NCI-H146 treated with DMSO at 0.1 percent for 48 hours (cell line): ENCODE data around the gene SPRED2.
"Not testable (repeated sequence)": the region's sequence is repeated elsewhere in the genome, so short reads cannot be mapped to it uniquely, and the experiment has no call there.

Experiments used
- DNase-seq: peaks from one replicate; lab custom pipeline; 2025; ENCODE audit not compliant: unreplicated experiment; lab: John Stamatoyannopoulos, UW

SPRED2 gene

GRCh38 chr2:65349863-65350262 lies 82.5 kb downstream of the SPRED2 start:
- DNase-seq = peak; percentile 9

DNA sequence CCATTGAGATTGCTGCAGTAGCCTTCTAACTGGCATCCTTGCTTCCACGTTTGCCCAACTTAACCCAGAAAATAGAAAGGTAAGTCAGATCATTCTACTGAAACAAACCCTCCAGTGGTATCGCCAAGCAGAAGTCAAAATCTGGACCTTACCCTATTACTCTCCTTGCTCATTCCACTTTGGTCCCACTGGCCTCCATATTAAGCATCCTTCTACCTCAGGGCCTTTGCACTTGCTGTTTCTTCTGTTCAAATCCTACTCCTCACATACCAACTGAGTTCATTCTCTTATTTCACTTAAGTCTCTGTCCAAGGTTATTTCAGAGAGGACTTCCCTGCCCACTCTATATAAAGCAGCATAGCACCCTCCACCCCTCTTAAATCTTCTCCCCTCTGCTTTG lies 84.5 kb downstream of the SPRED2 start:
- no peak for DNase-seq

DNA sequence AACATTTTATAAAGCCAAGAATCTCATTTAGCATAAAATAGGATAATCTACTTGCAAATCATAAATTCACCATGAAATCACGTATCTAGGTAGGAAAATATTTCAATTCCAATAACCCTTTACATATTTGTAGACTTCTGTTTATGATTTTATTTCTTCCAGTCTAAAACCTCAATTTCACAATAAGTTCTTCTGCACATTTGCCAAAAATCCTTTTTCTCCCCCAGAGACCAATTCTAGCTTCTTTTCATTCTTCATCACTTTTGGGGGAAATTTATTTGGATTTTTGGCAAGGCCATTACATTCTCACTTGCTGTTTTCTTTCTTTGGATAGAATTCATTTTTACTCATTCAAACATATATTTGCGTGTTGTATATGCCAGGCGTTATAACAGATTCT lies 86.8 kb downstream of the SPRED2 start:
- no peak for DNase-seq

GRCh38 chr2:65344689-65345088 lies 87.7 kb downstream of the SPRED2 start:
- no peak for DNase-seq

- DNase-seq = no peak
Measured at GRCh38 chr2:65344182-65344581, 88.2 kb downstream of the SPRED2 start.

DNA sequence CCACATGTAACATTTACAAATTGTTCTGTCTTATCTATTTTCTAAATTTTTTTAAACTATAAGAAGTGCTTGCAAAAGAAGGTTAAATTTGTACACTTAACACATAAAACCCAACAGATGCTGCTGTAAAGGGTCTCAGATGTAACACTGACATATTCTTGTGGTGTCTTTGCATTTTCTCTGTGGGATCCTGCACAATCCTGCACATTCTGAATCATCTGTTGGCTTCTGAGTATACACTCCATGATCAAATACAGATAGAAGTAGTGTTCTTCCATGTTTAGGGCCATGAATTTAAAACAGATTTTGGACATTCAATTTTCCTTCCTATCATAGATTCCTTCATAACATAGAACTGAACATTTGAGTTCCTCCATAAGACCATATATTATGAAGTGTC lies 89.0 kb downstream of the SPRED2 start:
- DNase-seq = no peak

DNA sequence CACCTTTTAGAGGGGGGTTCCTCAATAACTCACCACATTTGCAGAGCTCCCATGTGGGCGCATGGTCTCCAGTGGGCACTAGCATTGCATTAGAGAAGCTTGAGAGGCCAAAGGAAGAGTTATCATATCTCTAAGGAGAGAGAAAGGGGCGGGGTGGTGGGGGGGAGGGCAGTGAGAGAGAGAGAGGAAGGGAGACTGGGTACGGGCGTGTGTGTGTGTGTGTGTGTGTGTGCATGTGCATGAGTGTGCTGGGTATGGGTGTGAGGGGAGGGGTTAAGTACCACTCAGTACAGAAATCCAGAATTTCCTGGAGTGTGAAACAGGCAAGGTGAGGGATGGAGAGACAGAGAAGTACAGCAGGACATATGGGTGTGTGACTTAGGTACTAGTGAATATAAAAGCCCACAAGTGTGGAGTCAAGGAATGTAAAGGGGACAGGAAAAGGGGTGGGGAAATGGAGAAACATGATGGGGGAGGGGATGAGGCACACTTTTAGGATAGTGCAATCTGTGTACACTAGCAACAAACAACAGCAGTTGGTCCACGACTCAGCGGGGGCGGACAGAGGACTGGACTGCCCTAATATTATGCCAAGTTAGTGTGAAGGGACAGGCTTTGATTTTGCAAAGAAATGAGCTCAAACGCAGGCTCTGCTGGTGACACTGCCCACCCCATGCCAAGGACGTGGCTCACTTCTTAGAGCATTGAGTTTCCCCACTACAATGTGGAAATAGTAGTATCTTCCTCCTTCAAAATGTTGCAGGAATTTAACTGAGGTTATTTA lies 91.3 kb downstream of the SPRED2 start:
- DNase-seq = no peak

DNA sequence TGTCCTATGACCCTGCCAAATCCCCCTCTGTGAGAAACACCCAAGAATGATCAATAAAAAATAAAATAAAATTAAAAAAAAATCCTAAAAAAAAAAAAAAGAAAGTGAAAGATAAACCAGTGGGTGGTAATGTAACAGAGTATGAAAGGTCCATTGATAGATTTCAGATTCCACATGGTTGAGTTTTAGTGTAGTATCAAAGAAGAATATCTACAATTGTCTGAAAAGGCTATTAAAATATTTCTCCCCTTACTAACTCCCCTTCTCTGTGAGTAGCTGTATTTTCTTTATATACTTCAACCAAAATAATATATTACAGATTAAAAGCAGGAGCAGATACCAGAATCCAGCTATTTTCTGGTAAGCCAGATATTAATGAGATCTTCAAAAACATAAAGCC lies 92.8 kb downstream of the SPRED2 start:
- DNase-seq = no peak

DNA sequence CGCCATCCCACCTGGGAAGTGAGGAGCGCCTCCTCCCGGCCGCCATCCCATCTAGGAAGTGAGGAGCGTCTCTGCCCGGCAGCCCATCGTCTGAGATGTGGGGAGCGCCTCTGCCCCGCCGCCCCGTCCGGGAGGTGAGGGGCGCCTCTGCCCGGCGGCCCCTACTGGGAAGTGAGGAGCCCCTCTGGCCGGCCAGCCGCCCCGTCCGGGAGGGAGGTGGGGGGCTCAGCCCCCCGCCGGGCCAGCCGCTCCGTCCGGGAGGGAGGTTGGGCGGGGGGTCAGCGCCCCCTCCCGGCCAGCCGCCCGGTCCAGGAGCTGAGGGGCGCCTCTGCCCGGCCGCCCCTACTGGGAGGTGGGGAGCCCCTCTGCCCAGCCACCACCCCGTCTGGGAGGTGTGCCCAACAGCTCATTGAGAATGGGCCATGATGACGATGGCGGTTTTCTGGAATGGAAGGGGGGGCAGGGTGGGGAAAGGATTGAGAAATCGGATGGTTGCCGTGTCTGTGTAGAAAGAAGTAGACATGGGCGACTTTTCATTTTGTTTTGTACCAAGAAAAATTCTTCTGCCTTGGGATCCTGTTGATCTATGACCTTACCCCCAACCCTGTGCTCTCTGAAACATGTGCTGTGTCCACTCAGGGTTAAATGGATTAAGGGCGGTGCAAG lies 93.4 kb downstream of the SPRED2 start:
- not testable (repeated sequence) for DNase-seq

DNA sequence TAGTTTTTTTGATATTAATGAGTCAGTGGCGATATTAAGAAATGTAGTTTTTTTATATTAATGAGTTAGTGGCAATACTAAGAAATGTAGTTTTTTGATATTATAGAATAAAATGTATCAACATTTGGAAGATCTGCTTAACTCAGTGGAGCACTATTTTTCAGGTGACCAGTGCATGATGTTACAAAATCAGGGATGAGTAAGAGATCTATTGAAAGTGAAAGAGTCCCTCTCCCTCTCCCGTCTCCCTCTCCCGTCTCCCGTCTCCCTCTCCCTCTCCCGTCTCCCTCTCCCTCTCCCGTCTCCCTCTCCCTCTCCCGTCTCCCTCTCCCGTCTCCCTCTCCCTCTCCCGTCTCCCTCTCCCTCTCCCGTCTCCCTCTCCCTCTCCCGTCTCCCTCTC lies 94.5 kb downstream of the SPRED2 start:
- DNase-seq = not testable (repeated sequence)

GRCh38 chr2:65334714-65335113 lies 97.7 kb downstream of the SPRED2 start:
- no peak for DNase-seq

- no peak for DNase-seq
Measured at GRCh38 chr2:65331336-65332025, 100.9 kb downstream of the SPRED2 start.

- DNase-seq = peak; percentile 12
Measured at GRCh38 chr2:65329525-65329924, 102.9 kb downstream of the SPRED2 start.

- peak; percentile 29 for DNase-seq
Measured at GRCh38 chr2:65326276-65326675, 106.1 kb downstream of the SPRED2 start.

DNA sequence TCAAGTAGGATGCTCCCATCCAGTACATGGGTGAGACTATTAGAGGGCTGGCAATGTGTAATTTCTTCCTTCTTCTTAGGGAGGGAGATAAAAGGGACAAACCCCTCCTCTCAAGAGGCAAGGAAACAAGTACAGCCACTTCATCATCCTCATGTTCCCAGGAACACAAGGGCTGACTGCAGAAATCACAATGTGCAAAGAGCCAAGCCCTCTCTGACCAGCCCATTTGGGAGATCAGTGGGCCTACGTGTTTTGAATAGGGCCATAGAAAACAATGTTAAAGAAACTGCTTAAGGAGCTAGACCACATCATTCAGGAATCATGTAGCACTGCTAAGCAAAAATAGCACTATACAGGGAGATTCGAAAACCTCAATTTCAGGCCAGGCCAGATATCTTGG lies 107.3 kb downstream of the SPRED2 start:
- no peak for DNase-seq

DNA sequence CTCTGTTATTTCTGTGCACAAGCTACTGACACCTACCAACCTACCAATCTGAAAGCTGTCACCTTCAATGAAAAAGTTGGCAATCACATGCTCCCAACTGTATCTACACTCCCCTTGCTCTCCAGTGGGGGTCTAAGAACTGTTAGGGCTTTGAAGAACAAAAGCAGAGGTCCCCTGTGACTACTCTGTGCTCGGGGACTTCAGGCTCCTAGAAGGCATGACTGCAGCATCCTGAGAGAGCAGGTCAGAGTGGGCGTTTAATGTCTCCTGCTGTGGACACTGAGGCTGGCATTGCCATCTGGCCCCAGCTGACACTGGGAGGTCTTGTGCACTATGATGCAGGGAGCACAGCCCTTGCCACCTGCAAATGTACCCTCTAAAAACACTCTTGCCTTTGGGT lies 111.5 kb downstream of the SPRED2 start:
- DNase-seq = no peak

GRCh38 chr2:65320042-65320725 lies 112.2 kb downstream of the SPRED2 start:
- no peak for DNase-seq

- DNase-seq = no peak
Measured at GRCh38 chr2:65319674-65320041, 112.7 kb downstream of the SPRED2 start.

- DNase-seq = no peak
Measured at GRCh38 chr2:65319072-65319673, 113.2 kb downstream of the SPRED2 start.

DNA sequence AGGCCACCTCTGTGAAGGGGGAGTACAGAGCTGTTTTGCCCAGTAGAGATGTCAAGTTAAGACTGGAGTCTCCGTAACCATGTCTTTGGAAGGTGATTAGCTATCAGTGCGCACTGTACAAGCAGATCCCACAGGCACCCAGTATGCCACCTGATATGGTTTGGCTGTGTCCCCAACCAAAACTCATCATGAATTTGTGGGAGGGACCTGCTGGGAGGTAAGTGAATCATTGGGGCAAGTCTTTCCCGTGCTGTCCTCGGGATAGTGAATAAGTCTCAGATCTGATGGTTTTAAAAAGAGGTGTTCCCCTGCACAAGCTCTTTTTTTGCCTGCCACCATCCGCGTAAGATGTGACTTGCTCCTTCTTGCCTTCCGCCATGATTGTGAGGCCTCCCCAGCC lies 114.6 kb downstream of the SPRED2 start:
- DNase-seq = no peak

DNA sequence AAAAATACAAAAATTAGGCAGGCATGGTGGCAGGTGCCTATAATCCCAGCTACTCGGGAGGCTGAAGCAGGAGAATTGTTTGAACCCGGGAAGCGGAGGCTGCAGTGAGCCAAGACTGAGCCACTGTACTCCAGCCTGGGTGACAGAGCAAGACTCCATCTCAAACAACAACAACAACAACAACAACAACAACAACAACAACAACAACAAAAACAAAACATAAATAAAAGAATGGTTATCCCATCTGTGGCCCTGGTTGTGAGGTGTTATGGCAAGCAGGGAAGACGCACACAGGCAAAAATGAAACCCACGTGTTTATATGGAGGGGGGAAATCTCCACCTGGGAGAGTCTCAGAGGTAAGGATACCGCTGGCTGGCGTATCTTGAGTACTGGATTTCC lies 115.0 kb downstream of the SPRED2 start:
- not testable (repeated sequence) for DNase-seq
